CD8-positive, alpha-beta memory T cell (primary cell): Measurements from ENCODE around the gene CCDC102B. TPM values are rescaled to one million over a fixed set of nuclear protein-coding genes. Genes with fewer than 3 reads are reported as not detected.

Source experiments
- CTCF ChIA-PET: fragments of 350-600 bp; sonication (Branson Sonifier 250); formaldehyde crosslinking; loops from one replicate; lab custom pipeline; 2021; ENCODE audit warnings: antibody characterized with exemption; lab: Charles Lee
- POLR2A ChIA-PET: fragments of 350-600 bp; sonication (Branson Sonifier 250); formaldehyde crosslinking; loops from one replicate; lab custom pipeline; 2021; ENCODE audit warnings: antibody characterized with exemption; lab: Charles Lee
- DNase-seq, 5 donors: peaks; one replicate each; pipeline versions ENCODE4 v3.0.0 to v3.0.0-alpha.2; 2020 to 2022; ENCODE audit warnings: mixed read lengths in 1 of 5
- H3K27ac ChIP-seq: one replicate; pipeline ENCODE4 v1.7.0; 2013; ENCODE audit warnings: low read depth, mild to moderate bottlenecking, low read length, moderate library complexity
- H3K27me3 ChIP-seq: 2 replicates; pipeline ENCODE4 v1.7.0; 2013; ENCODE audit warnings: low read length, mild to moderate bottlenecking; ENCODE audit not compliant: insufficient read depth, poor library complexity, severe bottlenecking
- H3K36me3 ChIP-seq: 2 replicates; pipeline ENCODE4 v1.7.0; 2013; ENCODE audit warnings: mild to moderate bottlenecking, low read length, moderate library complexity; ENCODE audit not compliant: insufficient read depth
- H3K4me1 ChIP-seq: 2 replicates; pipeline ENCODE4 v1.7.0; 2013; ENCODE audit warnings: mild to moderate bottlenecking, low read length, moderate library complexity; ENCODE audit not compliant: insufficient read depth
- H3K4me3 ChIP-seq: 2 replicates; pipeline ENCODE4 v1.7.0; 2013; ENCODE audit warnings: mild to moderate bottlenecking, low read length
- H3K9me3 ChIP-seq: 2 replicates; pipeline ENCODE4 v1.7.0; 2013; ENCODE audit warnings: mild to moderate bottlenecking, low read length
- H3K27ac Mint-ChIP-seq, 8 donors: one replicate each; pipeline ENCODE4 v1.8.0; 2020 to 2021; ENCODE audit warnings: mixed read lengths in 8 of 8, mild to moderate bottlenecking in 6 of 8, inconsistent platforms in 3 of 8, moderate library complexity in 3 of 8
- H3K27me3 Mint-ChIP-seq, 2 donors: one replicate each; pipeline ENCODE4 v1.8.0; 2020 to 2021; ENCODE audit warnings: mixed read lengths in 2 of 2, mild to moderate bottlenecking in 1 of 2, moderate library complexity in 1 of 2
- H3K36me3 Mint-ChIP-seq, 3 donors: one replicate each; pipeline ENCODE4 v1.8.0; 2020 to 2021; ENCODE audit warnings: mixed read lengths in 3 of 3, inconsistent platforms in 1 of 3, mild to moderate bottlenecking in 1 of 3
- H3K4me1 Mint-ChIP-seq, 3 donors: one replicate each; pipeline ENCODE4 v1.8.0; 2020 to 2021; ENCODE audit warnings: mixed read lengths in 3 of 3, inconsistent platforms in 1 of 3, mild to moderate bottlenecking in 1 of 3
- H3K4me3 Mint-ChIP-seq, 7 donors: one replicate each; pipeline ENCODE4 v1.8.0; 2020 to 2021; ENCODE audit warnings: mixed read lengths in 7 of 7, mild to moderate bottlenecking in 6 of 7, moderate library complexity in 4 of 7, inconsistent platforms in 2 of 7
- H3K9me3 Mint-ChIP-seq, 5 donors: one replicate each; pipeline ENCODE4 v1.8.0; 2020 to 2022; ENCODE audit warnings: mixed read lengths in 5 of 5, mild to moderate bottlenecking in 3 of 5, moderate library complexity in 2 of 5, inconsistent platforms in 1 of 5
- polyA plus RNA-seq: library from polyadenylated mRNA; unstranded; fragments of 300-500 nt; fragmentation: Illumina TruSeq; gene quantifications from one replicate; pipeline ENCODE4 v1.2.3, GENCODE V29; 2021
- total RNA-seq, 2 experiments: library from RNA; stranded (reverse); gene quantifications; one replicate each; pipeline ENCODE4 v1.2.3, GENCODE V29; 2021

The CCDC102B gene
- total and polyA plus RNA-seq, 3 experiments from 2014 or later, result 0.75 to 4.7 (median 1.1) TPM

GRCh38 chr18:68848242-68848641, 50.4 kb downstream of the CCDC102B start:
- no peak for DNase-seq
- CTCF ChIA-PET, result no interaction called here
- H3K4me1 ChIP-seq, result no peaks in the 10 kb centered on the region
- no peaks in the 10 kb centered on the region for H3K4me1 Mint-ChIP-seq
- H3K36me3 ChIP-seq, result no peaks in the 10 kb centered on the region
- POLR2A ChIA-PET, result no interaction called here
- no peaks in the 10 kb centered on the region for H3K27me3 ChIP-seq
- no peak overlapping the region for H3K4me3 ChIP-seq
- no peaks in the 10 kb centered on the region for H3K9me3 ChIP-seq
- no peak overlapping the region for H3K27ac Mint-ChIP-seq
- H3K27ac ChIP-seq, result no peak overlapping the region
- H3K4me3 Mint-ChIP-seq, result no peak overlapping the region
- no peaks in the 10 kb centered on the region for H3K36me3 Mint-ChIP-seq
- no peaks in the 10 kb centered on the region for H3K27me3 Mint-ChIP-seq
- H3K9me3 Mint-ChIP-seq, result no peaks in the 10 kb centered on the region

GRCh38 chr18:68854786-68855391, 57.0 kb downstream of the CCDC102B start:
- H3K36me3 Mint-ChIP-seq, result no peaks in the 10 kb centered on the region
- ChIA-PET POLR2A (no interaction called here), CTCF (no interaction called here)
- H3K27me3 Mint-ChIP-seq, result no peaks in the 10 kb centered on the region
- Histone ChIP-seq H3K27me3 (no peaks in the 10 kb centered on the region), H3K27ac (no peak overlapping the region), H3K4me3 (no peak overlapping the region), H3K9me3 (no peaks in the 10 kb centered on the region), H3K36me3 (no peaks in the 10 kb centered on the region), H3K4me1 (no peaks in the 10 kb centered on the region)
- no peak overlapping the region for H3K27ac Mint-ChIP-seq
- H3K9me3 Mint-ChIP-seq, result no peaks in the 10 kb centered on the region
- no peak overlapping the region for H3K4me3 Mint-ChIP-seq
- no peak for DNase-seq
- no peaks in the 10 kb centered on the region for H3K4me1 Mint-ChIP-seq

GRCh38 chr18:68855491-68855890, 57.6 kb downstream of the CCDC102B start:
- Mint-ChIP-seq H3K36me3 (no peaks in the 10 kb centered on the region), H3K27me3 (no peaks in the 10 kb centered on the region), H3K4me1 (no peaks in the 10 kb centered on the region), H3K27ac (no peak overlapping the region), H3K4me3 (no peak overlapping the region), H3K9me3 (peaks cover 0 to under 1% (median 0%) of the 10 kb centered on the region in 5 donors)
- CTCF ChIA-PET, result no interaction called here
- H3K9me3 ChIP-seq, result no peaks in the 10 kb centered on the region
- H3K36me3 ChIP-seq, result no peaks in the 10 kb centered on the region
- no peaks in the 10 kb centered on the region for H3K27me3 ChIP-seq
- H3K4me1 ChIP-seq, result no peaks in the 10 kb centered on the region
- no peak for DNase-seq
- H3K27ac ChIP-seq, result no peak overlapping the region
- POLR2A ChIA-PET, result no interaction called here
- H3K4me3 ChIP-seq, result no peak overlapping the region

- CTCF ChIA-PET, result no interaction called here
- H3K27me3 ChIP-seq, result no peaks in the 10 kb centered on the region
- Mint-ChIP-seq H3K36me3 (no peaks in the 10 kb centered on the region), H3K27me3 (no peaks in the 10 kb centered on the region), H3K4me3 (no peak overlapping the region), H3K4me1 (no peaks in the 10 kb centered on the region), H3K9me3 (peaks cover 0 to 2% (median 0%) of the 10 kb centered on the region in 5 donors), H3K27ac (no peak overlapping the region)
- H3K36me3 ChIP-seq, result no peaks in the 10 kb centered on the region
- no peaks in the 10 kb centered on the region for H3K4me1 ChIP-seq
- H3K27ac ChIP-seq, result no peak overlapping the region
- POLR2A ChIA-PET, result no interaction called here
- DNase-seq, result no peak
- no peaks in the 10 kb centered on the region for H3K9me3 ChIP-seq
- no peak overlapping the region for H3K4me3 ChIP-seq
Observed at GRCh38 chr18:68861365-68861764, 63.5 kb downstream of the CCDC102B start.

- no peaks in the 10 kb centered on the region for H3K36me3 Mint-ChIP-seq
- ChIA-PET CTCF (no interaction called here), POLR2A (no interaction called here)
- H3K27me3 Mint-ChIP-seq, result no peaks in the 10 kb centered on the region
- peak overlapping the region in 1 of 8 donors; percentile 51 for H3K27ac Mint-ChIP-seq
- no peaks in the 10 kb centered on the region for H3K36me3 ChIP-seq
- no peak overlapping the region for H3K27ac ChIP-seq
- peaks cover 0 to 2% (median 0%) of the 10 kb centered on the region in 5 donors for H3K9me3 Mint-ChIP-seq
- no peak overlapping the region for H3K4me3 Mint-ChIP-seq
- no peaks in the 10 kb centered on the region for H3K9me3 ChIP-seq
- no peaks in the 10 kb centered on the region for H3K27me3 ChIP-seq
- no peaks in the 10 kb centered on the region for H3K4me1 ChIP-seq
- H3K4me1 Mint-ChIP-seq, result no peaks in the 10 kb centered on the region
- H3K4me3 ChIP-seq, result no peak overlapping the region
- DNase-seq, result no peak
Observed at GRCh38 chr18:68865021-68865420, 67.1 kb downstream of the CCDC102B start.

GRCh38 chr18:68865503-68865902, 67.6 kb downstream of the CCDC102B start:
- H3K9me3 ChIP-seq, result no peaks in the 10 kb centered on the region
- Mint-ChIP-seq H3K4me1 (no peaks in the 10 kb centered on the region), H3K36me3 (no peaks in the 10 kb centered on the region), H3K9me3 (peaks cover 0 to 2% (median 0%) of the 10 kb centered on the region in 5 donors), H3K27ac (no peak overlapping the region), H3K27me3 (no peaks in the 10 kb centered on the region), H3K4me3 (no peak overlapping the region)
- H3K4me1 ChIP-seq, result no peaks in the 10 kb centered on the region
- POLR2A ChIA-PET, result no interaction called here
- no peak for DNase-seq
- H3K27me3 ChIP-seq, result no peaks in the 10 kb centered on the region
- H3K36me3 ChIP-seq, result no peaks in the 10 kb centered on the region
- CTCF ChIA-PET, result no interaction called here
- H3K4me3 ChIP-seq, result no peak overlapping the region
- no peak overlapping the region for H3K27ac ChIP-seq

- H3K4me3 ChIP-seq, result no peak overlapping the region
- H3K9me3 ChIP-seq, result no peaks in the 10 kb centered on the region
- Mint-ChIP-seq H3K27ac (no peak overlapping the region), H3K4me3 (no peak overlapping the region), H3K36me3 (no peaks in the 10 kb centered on the region), H3K27me3 (no peaks in the 10 kb centered on the region), H3K4me1 (no peaks in the 10 kb centered on the region), H3K9me3 (peaks cover 0 to 1% (median 0%) of the 10 kb centered on the region in 5 donors)
- ChIA-PET POLR2A (no interaction called here), CTCF (no interaction called here)
- DNase-seq, result no peak
- no peaks in the 10 kb centered on the region for H3K4me1 ChIP-seq
- no peak overlapping the region for H3K27ac ChIP-seq
- no peaks in the 10 kb centered on the region for H3K27me3 ChIP-seq
- H3K36me3 ChIP-seq, result no peaks in the 10 kb centered on the region
Observed at GRCh38 chr18:68873003-68873402, 75.1 kb downstream of the CCDC102B start.

- Mint-ChIP-seq H3K27ac (no peak overlapping the region), H3K9me3 (no peaks in the 10 kb centered on the region), H3K4me1 (no peaks in the 10 kb centered on the region), H3K27me3 (no peaks in the 10 kb centered on the region), H3K36me3 (peaks cover 0 to 4% (median 0%) of the 10 kb centered on the region in 3 donors), H3K4me3 (no peak overlapping the region)
- no peaks in the 10 kb centered on the region for H3K36me3 ChIP-seq
- POLR2A ChIA-PET, result no interaction called here
- no peak for DNase-seq
- H3K27me3 ChIP-seq, result no peaks in the 10 kb centered on the region
- CTCF ChIA-PET, result no interaction called here
- H3K27ac ChIP-seq, result no peak overlapping the region
- no peak overlapping the region for H3K4me3 ChIP-seq
- H3K9me3 ChIP-seq, result no peaks in the 10 kb centered on the region
- no peaks in the 10 kb centered on the region for H3K4me1 ChIP-seq
Observed at GRCh38 chr18:68874361-68874760, 76.5 kb downstream of the CCDC102B start.
